ENCODE results near the gene ARRDC1.
"Not testable (repeated sequence)": the region's sequence is repeated elsewhere in the genome, so short reads cannot be mapped to it uniquely, and the experiment has no call there.

The ARRDC1 gene

DNA sequence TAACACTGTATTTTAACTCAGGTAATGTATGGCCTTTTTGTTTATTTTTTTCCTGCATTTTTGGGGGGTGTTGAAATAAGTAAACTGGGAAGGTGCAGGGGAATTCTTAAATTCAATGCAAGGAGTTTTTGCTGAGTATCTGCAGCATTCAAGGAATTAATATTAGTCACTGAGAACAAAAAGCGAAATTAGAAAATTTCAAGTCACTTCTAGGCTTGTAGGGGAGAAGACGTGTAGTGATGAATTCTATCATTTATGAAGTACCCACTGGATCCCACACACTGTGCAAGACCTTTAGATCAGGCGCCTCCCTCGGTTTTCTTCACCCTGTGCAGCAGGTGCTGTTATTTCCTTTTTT, 14.5 kb downstream of the ARRDC1 start:
- Histone ChIP-seq H3K27ac (peak overlapping the region in 1 of 2 donors; percentile 97), H3K4me3 (peak overlapping the region; percentile 100)
- DNase-seq (ENCODE audit: low spot score), result no peak
- TF ChIP-seq, protein P1, sequence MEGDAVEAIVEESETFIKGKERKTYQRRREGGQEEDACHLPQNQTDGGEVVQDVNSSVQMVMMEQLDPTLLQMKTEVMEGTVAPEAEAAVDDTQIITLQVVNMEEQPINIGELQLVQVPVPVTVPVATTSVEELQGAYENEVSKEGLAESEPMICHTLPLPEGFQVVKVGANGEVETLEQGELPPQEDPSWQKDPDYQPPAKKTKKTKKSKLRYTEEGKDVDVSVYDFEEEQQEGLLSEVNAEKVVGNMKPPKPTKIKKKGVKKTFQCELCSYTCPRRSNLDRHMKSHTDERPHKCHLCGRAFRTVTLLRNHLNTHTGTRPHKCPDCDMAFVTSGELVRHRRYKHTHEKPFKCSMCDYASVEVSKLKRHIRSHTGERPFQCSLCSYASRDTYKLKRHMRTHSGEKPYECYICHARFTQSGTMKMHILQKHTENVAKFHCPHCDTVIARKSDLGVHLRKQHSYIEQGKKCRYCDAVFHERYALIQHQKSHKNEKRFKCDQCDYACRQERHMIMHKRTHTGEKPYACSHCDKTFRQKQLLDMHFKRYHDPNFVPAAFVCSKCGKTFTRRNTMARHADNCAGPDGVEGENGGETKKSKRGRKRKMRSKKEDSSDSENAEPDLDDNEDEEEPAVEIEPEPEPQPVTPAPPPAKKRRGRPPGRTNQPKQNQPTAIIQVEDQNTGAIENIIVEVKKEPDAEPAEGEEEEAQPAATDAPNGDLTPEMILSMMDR (IDR thresholded peaks at IDR 0.05), result no peak

DNA sequence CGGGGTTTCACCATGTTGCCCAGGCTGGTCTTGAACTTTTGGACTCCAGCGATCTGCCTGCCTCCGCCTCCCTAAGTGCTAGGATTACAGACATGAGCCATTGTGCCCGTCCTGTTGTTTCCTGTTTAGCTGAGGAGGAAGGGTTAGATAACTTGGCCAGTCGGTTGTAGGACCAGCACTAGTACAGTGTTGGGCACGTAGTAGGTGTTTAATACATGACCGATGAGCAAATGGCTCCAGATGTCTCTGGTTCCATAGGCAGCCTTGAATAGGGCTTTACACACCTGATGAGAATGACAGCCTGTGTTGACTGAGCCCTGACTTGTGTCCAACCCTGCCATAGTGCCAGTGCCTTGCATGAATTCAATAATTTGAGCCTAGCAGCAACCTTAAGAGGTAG, 15.1 kb downstream of the ARRDC1 start:
- Histone ChIP-seq H3K27ac (no peak overlapping the region), H3K4me3 (no peak overlapping the region)
- DNase-seq (ENCODE audit: low spot score), result no peak
- TF ChIP-seq, protein P1 (IDR thresholded peaks at IDR 0.05), result no peak

DNA sequence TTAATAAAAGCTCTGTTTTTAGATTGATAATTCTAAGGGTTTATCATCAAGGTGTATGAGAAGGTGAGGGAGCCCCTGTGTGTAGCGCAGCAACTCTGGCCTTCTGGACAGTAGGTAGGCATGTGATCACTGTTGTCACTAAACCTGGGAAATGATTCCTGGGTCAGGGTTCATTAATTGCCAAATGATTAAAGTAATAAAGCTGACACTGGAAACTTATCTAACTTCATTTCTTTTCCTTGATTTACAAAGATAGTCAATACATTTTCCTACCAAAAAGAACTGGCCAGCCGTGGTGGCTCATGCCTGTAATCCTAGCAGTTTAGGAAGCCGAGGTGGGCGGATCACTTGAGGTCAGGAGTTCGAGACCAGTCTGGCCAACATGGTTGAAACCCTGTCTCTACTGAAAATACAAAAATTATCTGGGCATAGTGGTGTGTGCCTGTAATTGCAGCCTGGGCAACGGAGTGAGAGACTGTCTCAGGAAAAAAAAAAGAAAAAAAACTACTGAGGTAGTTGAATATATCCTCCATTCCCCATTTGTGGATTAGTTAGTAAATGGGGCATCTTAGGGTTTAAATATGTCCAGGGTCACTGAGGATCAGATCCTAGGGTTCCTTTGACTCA, 15.8 kb downstream of the ARRDC1 start:
- H3K27ac ChIP-seq, result no peak overlapping the region
- TF ChIP-seq, protein P1 (IDR thresholded peaks at IDR 0.05), result no peak
- no peak overlapping the region for H3K4me3 ChIP-seq
- no peak for DNase-seq (ENCODE audit: low spot score)

DNA sequence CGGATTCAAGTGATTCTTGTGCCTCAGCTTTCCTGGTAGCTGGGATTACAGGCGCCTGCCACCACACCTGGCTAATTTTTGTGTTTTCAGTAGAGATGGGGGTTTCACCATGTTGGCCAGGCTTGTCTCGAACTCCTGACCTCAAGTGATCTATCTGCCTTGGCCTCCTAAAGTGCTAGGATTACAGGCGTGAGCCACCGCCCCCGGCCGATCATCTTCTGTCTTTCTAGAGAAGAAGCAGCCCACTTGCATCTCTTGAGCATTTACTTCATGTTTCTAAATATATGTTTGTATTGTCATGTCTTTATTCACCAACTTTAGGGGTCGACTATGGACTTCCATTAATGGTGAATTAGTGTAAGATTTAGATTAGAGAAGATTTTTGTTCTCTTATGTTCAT, 16.7 kb downstream of the ARRDC1 start:
- not testable (repeated sequence) for H3K4me3 ChIP-seq; H3K27ac ChIP-seq; DNase-seq (ENCODE audit: low spot score)

DNA sequence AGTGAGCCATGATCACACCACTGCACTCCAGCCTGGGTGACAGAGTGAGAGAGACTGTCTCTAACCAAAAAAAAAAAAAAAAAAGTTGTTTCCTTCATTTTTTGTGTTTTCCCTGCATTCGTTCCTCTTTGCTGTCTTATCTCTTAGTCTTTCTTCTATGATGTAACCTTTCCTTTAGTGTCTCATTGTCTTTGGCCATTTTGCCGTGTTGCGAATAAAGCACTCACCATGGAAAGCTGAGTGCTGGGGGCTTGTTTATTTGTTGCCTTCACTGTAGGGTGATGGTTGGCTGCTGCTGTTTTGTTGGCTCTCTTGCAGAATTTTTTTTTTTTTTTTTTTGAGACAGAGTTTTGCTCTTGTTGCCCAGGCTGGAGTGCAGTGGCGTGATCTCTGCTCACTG, 21.0 kb downstream of the ARRDC1 start:
- TF ChIP-seq, protein P1 (IDR thresholded peaks at IDR 0.05), result no peak
- H3K27ac ChIP-seq, result no peak overlapping the region
- no peak for DNase-seq (ENCODE audit: low spot score)
- no peak overlapping the region for H3K4me3 ChIP-seq

DNA sequence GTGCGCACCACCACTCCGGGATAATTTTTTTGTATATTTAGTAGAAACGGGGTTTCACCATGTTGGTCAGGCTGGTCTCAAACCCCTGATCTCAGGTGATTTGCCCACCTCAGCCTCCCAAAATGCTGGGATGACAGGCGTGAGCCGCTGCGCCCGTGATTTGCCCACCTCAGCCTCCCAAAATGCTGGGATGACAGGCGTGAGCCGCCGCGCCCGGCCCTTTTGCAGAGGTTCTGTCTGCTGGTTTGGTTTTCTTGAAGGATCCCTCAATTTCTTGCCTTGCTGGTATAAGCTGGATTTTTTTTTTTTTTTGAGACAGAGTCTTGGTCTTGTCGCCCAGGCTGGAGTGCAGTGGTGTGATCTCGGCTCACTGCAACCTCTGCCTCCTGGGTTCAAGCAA, 21.9 kb downstream of the ARRDC1 start:
- not testable (repeated sequence) for H3K27ac ChIP-seq; DNase-seq (ENCODE audit: low spot score); H3K4me3 ChIP-seq

DNA sequence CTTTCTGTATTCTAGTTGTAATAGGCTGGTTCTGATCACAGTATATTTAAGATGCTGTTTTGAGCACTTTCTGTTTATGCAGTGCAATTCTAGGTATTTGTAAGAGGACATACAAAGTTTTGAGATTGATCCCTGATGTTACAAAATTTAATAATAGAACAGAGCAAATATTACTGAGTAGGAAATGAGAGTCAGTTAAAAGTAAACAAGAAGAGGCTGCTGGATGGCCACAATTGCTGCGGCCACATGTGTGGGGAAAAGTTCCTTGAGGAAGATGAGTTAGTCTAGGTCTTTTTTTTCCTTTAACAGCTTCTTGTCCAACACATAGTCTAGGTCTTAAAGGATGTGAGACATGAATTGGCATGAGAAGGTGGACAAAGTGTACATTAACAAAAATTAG, 24.6 kb downstream of the ARRDC1 start:
- DNase-seq (ENCODE audit: low spot score), result no peak
- no peak overlapping the region for H3K4me3 ChIP-seq
- no peak overlapping the region for H3K27ac ChIP-seq
- TF ChIP-seq, protein P1 (IDR thresholded peaks at IDR 0.05), result no peak

DNA sequence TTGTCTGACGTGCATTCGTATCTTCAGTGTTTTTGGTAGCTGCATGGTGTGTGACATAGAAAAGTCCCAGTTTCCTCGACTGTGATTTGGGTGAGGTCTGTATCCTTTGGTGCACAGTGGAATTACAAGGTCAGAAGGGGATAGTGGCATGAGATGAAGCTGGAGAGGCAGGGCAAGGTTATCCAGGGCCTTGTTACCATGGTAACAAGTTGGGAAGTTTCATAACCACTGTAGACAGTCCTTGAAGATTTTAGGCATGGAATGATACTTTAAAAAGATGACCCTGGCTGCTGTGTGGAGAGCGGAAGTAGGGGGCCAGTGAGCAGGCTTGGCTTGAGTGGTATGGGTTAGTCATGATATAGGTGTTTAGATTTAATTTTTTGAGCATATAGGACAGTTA, 25.2 kb downstream of the ARRDC1 start:
- Histone ChIP-seq H3K27ac (no peak overlapping the region), H3K4me3 (no peak overlapping the region)
- TF ChIP-seq, protein P1 (IDR thresholded peaks at IDR 0.05), result no peak
- DNase-seq (ENCODE audit: low spot score), result no peak

All from coronary artery (tissue), 2 donors.